Esophagus muscularis mucosa (tissue), 4 donors: Measurements from ENCODE around the gene ANKRD33B.

ENCODE experiments used
- CTCF ChIP-seq, 3 experiments: fragments of 200-600 bp in 2 of 3; fragments of 450-650 bp in 1 of 3; sonication (generic) in 2 of 3; IDR thresholded peaks; one replicate each; pipeline ENCODE4 v1.5.1; 2017 to 2019; ENCODE audit warnings: antibody characterized with exemption in 3 of 3, mild to moderate bottlenecking in 2 of 3, moderate library complexity in 1 of 3
- EP300 ChIP-seq: sonication (generic); formaldehyde crosslinking; IDR thresholded peaks from one replicate; pipeline ENCODE4 v1.6.1; 2017; ENCODE audit warnings: antibody characterized with exemption
- POLR2A ChIP-seq: fragments of 450-650 bp; IDR thresholded peaks from one replicate; pipeline ENCODE4 v1.6.1; 2017; ENCODE audit warnings: antibody characterized with exemption, moderate library complexity, mild to moderate bottlenecking, low read depth
- POLR2AphosphoS5 ChIP-seq, 2 donors: sonication (generic); formaldehyde crosslinking; IDR thresholded peaks; one replicate each; pipeline ENCODE4 v1.6.1; 2017; ENCODE audit warnings: antibody characterized with exemption in 2 of 2

- no peak for TF ChIP-seq POLR2A
- TF ChIP-seq POLR2AphosphoS5 (IDR thresholded peaks at IDR 0.05) = no peak
- TF ChIP-seq CTCF (IDR thresholded peaks at IDR 0.05) = no peak
- no peak for TF ChIP-seq EP300
Observed at GRCh38 chr5:10527281-10527950, 36.5 kb upstream of the ANKRD33B start.
